Stimulated activated CD8-positive, alpha-beta memory T cell treated with anti-CD3 and anti-CD28 coated beads, Interleukin-15, amount 100 ng/mL, for 4 hours (primary cell): ENCODE data around the gene CFAP45.

Experiments used
- DNase-seq, 2 donors: peaks; one replicate each; pipeline ENCODE4 v3.0.0-alpha.2; 2020; ENCODE audit warnings: low read depth in 2 of 2

Gene CFAP45

DNA sequence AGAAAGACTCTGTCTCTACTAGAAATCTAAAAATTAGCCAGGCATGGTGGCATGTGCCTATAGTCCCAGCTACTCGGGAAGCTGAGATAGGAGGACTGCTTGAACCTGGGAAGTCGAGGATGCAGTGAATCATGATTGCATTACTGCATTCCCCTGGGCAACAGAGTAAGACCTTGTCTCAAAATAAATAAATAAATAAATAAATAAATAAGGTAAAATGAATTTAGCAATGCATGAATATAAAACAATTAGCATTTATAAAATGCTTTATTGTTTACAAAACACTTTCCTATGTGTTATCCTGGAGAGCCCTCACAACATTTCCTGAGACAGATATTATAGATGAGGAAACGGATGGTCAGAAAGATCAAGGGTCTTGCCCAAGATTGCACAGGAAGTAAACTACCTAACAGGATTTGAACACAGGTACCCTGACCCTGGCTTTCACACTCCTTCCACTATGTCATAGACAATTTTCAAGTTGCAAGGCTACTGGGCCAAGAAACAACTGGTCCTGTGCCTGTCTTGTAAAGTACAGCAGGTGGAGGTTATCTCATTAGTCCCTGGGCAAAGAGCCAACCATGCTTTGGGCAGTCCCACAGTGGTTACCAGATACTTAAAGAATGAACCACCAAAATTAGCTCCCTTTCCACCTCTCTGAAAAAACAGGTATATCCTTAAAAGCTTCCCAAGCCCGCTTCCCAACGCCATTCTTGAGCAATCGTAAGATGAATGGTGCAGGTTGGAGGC, 22.1 kb downstream of the CFAP45 start:
- DNase-seq = no peak

DNA sequence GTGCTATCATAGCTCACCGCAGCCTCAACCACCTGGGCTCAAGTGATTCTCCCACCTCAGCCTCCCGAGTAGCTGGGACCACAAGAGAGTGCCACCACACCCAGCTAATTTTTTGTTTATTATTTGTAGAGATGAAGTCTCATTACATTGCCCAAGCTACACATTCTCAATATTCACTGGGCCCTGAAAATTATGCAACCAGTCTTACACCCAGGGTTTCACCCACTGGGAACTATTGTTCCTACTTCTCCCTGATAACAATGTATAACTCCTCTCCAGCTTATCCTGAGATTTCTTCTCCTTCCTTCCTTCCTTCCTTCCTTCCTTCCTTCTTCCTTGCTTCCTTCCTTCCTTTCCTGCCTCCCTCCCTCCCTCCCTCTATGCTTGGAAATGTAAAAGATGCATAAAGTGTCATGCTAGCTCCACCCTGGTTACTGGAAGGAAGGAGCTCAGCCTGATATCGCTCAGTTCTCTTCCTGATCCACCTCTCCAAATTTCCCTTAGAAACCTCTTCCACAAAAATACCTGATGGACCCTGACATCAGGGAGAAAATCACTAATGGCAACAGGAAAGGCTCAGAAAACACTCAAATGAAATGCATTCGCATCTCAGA, 26.3 kb downstream of the CFAP45 start:
- no peak for DNase-seq

DNA sequence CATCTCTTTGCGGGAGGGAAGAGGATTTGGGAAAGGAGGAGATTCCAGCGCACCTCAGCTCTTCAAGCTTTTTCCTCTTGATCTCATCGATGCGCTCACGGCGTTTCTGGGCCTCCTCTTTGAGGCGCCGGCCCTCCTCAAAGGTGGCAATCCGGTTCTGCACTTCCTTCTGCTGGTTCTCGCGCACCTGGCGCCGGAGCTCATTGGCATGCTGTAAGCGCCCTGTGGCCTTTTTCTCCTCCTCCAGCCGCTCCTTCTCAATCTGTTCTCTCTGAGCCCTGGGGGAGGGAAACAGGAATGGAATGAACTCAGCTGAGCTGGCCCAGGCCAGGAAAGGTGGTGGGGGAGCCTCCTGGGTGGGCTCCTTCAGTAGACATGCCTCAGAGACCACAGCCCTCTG, 27.1 kb downstream of the CFAP45 start:
- no peak for DNase-seq

DNA sequence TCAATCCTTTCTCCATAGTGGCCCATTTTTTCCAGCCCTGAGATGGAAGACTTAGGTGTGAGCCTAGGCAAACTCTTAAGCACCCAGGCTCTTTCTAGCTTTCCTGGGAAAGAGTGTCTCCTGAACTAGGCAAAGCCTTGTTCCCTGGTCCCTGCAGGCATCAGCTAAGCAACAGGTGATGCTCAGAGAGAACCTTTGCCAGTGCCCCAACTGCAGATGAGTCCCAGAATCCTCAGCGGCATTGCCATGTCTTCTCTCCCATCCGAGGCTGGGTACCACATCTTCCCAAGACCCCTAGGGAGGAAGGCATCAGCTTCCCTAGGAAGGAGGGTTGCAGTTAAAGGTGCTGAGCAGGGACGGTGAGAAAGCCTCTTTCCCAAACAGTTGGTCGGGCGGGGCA, 29.3 kb downstream of the CFAP45 start:
- no peak for DNase-seq

DNA sequence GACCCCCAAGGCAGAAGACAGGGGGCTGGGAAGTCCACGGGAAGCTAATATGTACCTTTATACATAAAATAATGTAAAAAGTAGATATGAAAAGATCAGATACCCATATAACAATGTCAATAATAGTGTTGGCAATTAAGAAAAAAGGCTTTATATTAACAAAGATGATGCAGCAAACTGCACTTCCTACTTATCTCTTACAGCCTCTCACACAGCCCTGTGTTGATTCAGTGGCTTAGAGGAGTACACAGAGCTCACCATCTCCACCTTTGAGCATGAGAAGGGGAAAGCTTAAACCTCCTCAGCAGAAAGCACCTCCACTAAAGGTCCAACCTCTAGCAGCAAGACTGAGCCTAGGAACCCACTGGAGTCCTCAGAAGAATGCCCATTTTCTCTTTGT, 30.4 kb downstream of the CFAP45 start:
- no peak for DNase-seq

DNA sequence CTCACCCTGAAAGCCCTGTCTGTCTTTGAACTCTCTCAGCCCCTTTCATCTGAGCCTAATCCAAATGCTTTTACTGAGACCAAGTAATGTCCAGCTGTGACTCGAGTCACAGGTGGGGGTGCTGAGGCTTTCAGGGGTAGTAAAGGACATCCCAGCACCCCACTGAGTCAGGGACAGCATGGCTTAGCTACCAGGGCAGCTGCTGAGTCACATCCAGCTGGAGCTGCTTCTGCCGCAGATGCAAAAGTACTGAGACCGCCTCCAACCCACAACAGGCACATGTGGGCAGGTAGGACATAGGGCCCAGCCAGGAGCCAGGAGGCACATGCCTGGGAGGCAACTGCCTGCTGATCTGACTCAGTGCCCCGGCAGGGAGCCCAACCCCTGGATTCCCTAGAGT, 30.8 kb downstream of the CFAP45 start:
- no peak for DNase-seq

DNA sequence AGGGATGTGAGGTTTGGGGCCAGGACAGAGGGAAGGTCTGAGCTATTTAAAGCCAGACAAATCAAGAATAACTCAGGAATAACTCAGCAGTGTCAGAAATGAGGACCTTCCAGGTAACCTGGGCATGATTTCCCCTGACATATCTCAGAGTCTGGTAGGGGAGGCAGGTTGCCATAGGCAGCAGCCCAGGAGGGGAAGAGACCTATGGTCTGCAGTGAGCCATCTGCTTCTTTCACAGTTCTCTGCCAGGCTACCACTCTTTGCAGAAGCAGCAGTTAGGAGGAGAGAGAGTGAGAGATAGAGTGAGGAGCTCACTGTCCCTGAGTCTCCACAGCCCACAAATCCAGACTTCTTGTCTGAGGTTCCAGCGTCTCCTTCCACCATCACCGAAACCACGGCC, 31.2 kb downstream of the CFAP45 start:
- DNase-seq = no peak

DNA sequence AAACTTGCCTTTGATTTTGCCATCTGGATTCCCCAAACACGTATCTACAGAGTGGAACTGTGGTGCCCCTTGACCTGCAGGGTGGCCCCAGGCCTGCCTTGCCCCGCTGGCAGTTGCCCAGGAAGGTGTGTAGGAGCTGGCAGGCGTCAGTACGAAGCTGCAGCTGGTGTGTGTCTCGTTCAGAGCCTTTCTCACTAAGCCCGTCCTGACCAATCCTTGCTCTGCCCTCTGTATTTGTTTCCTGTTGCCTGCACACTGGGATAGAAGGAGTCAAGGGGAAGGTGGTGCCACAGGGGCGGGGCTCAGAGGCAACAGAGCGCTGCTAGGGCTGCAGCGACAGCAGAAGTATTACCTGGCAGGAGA, 32.3 kb downstream of the CFAP45 start:
- no peak for DNase-seq

DNA sequence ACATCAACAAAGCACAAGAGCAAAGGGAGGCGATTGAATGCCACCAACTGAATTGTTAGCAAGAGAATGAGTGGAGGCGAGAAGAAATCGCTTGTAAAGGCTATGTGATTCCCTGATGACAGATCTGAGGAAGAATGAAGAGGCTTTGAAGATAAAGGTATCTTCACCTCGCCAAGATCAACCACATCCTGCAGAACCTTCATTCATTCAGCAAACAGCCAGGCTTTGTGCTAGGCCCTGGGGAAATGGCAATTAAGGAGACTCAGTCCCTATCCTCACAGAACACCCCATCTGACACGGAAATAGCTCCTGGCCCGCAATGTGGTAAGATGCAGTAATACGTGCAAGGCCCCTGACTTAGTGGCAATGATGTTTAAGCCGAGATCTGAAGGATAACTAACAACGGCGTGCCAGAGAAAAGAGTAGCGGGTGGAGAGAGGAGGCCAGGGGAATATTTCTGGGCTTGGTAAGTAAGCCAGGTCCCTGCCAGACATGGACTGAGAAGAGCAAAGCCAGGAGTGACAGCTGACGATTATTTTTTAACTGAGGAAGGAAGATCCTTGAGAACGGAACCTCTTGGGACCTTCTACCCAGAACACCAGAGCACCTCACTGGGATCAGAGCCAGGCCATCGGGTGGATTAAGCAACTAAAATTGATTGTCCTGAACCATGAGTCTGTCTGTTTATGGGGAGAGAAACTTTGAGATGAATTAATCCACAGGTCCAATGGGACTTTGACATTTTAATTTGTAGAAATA, 32.9 kb downstream of the CFAP45 start:
- no peak for DNase-seq

DNA sequence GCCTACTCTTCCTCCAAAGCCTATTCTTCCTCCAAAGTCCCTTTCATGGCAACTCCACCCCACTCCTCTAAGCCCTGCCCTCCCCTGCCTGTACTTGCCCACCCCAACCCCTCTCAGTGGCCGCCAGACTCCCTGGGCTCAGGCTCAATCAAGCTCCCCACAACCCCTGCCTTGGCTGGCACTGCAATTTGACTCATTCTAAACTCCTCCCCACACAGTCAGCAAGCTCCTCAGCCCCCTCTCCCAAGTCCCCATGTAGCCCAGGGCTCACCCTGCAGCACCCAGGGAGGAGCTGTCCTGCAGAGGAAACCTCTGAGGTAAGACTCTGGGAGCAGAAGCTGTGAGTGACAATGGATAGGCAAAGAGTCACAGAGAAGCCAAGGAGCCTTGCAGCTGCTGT, 33.9 kb downstream of the CFAP45 start:
- no peak for DNase-seq

DNA sequence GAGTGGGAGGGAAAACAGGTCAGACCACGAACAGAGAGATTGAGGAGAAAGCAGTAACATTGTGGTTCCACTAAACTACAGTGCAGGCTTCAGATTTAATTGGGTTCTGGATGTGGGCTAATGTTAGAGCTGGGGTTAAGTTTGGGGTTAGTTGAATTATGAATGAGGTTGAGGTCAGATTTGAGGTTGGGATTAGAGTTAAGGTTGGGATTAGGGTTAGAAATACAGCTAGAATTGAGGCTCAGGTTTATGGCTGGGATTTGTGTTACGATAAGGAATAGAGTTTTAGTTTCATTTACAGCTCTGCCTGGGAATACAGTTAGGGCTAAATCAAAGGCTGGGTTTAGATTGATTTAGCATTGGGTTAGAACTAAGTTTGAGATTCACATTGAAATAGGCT, 35.7 kb downstream of the CFAP45 start:
- DNase-seq = no peak

DNA sequence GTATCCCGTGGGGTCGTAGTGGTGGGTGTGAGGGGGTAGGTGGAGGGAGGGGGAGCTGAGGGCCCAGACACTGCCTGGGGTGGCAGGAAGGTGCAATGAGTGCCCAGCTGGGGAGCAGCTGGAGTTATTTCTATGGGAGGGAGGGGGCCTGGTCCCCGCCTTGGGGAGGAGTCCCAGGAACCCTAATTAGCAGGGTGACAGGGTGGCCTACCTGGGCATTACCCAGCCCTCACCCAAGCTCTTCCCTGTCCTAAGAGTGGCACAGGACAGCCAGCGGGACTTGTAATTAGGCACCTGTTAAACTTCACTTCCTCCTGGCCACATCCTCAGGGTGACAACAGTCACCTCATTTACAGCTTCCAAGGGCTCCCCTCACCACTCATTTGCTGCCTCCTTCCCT, 37.4 kb downstream of the CFAP45 start, which contains the start of gene VSIG8:
Gene VSIG8, minus strand, starts transcription at position 101 of the 400 bp plus-strand sequence. CDS start 136 bp downstream, outside the sequence.
- DNase-seq = no peak

DNA sequence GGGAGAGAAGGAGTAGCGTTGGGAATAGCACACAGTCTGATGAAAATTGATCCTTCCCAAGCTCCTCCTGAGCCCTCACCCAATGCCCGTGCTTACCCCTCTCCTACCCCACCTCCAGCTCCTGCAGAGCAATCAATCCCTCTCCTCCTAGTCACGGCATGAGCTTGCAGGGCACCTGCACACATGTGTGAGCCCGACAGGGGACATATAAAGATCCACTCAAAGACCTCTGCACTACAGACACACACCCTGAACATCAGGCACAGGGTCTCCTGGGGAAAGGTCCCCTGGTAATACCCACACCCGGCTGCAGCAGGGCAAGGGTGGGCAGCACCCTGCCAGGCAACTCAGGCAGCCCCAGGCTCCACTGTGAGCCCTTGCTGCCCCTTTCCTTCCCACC, 37.9 kb downstream of the CFAP45 start:
- no peak for DNase-seq

DNA sequence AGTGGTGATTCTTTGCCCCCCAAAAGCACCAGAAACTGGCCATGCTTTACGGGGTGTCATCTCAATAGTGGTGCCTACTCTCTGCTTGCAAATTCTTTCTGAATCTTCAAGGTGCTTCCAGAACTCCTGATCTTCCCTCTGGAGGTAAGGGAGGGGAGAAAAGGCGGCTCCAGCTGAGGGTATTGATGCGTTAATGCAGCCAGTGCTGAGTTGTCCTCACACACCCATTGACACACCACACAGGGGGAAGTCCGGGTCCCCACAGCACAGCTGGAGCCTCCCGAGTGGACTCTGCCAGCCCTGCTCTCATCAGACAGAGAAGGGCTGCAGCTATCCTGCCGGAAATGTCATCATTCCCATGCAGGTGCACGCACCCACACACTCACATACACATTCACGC, 38.7 kb downstream of the CFAP45 start:
- no peak for DNase-seq

DNA sequence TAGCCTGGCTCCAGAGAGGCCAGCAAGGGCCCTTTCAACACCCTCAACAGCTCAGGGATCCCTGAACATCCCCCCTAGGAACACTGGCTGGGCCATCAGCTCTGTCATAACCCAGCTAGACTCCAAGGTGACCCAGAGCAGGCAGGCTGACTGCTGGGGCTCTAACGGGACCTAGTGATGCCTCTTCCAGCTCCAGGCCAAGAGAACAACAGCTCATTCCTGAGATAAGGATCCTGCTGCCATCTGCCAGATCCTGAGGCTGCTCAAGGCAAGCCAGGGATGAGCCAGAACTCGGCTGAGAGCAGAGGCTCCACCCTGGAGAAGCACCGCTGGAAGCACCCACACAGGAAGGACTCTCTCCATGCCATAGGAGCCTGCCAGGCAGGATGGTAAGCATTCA, 39.5 kb downstream of the CFAP45 start:
- DNase-seq = no peak

DNA sequence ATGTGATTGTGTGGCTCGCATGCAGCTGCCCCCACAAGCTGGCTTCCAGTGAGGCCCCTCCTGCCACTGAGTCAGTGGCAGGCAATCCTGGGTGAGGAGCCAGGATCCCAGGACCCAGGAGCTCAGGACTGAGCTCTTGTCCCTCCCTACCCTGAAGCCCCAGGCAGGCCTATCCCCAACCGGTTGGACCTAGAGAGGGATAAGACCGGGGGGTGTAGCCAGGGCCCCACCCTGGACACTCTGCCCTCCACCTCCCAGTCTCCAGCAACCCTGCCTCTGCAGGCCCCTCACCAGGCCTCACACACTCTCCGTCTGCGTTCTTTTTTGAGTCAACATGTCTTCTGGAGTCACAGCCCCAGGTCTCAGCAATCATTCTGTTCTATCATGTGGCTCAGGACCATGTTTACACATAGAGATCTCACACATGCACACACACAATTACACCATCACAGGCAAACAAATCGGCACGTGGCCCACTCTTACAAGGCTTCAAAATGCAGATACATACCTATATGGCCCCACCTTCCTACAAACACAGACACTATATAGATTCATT, 40.1 kb downstream of the CFAP45 start:
- no peak for DNase-seq

DNA sequence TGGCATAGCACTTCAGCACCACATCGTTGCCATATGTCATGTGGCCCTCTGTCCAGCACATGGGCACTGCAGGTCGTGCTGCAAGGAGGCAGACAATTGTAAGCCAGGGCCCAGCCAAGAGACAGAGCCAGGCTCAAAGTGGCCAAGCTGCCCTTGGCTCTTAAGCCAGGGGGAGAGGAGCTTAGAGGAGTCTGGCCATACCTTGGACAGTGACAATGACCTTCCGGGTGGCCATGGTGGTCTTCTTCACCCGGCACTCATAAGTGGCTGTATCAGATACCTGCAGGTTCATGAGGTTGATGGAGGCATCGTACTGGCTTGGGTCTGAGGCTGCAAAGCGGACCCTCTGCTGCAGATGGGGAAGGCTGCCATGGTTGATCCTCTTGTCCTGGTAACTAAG, 42.1 kb downstream of the CFAP45 start:
- DNase-seq = no peak

DNA sequence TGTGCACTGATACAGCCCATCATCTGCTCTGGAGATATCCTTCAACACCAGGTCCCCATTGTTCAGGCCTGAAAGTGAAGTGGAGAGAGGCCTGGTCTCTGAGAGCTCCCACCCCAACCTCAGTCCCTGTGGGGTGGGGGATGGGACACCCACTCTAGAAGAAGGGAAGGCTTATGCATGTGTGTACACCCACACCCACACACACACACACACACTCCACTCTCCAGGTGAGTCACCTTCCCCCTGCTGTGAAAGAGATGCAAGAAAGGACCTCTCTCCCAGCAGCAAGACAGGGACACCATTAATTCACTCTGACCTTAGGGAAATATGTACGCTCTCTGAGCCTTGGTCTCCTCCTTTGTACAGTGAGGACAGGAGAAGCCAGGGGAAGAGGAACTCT, 43.4 kb downstream of the CFAP45 start:
- DNase-seq = no peak

DNA sequence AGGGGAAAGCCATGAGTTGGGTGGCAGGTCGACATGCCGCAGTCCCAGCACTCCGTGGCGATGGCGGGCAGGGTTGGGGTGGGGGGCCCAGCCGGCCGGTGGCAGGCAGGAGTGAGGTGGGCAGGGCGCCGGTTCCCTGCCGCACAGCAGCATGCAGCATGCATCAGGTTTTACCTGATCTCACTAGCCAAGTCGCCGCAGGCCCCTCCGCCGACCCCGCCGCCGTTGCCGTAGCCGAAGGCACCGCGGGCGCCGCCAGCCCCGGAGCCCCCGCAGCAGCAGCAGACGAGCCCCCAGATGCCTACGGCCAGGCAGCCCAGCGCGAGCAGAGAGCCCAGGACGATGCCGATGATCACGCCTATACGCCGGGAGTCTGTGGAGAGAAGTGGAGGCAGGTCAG, 44.3 kb downstream of the CFAP45 start:
- no peak for DNase-seq

DNA sequence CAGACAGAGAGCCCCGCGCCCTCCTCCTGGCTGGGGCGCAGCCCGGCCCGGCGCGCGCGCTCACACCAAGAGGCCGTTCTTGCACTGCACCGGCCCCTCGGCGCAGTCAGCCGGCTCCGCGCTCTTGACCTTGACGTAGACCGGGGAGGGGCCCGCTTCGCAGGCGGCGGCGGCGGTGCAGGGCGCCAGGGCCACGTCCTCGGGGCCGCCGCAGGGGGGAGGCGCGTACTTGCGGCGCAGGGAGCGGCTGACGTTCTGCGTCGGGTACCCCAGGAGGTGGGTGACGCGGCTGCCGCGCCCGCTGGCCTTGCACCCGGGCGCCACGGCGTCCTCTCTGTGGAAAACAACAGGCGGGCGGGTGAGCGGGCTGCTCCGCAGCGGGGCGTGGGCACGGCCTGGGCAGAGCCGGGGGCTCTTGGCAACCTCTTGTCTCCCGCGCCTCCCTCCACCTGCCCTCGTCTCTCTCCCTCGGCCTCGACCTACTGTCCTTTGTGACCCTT, 45.2 kb downstream of the CFAP45 start:
- DNase-seq = peak; percentile 38 to 52

DNA sequence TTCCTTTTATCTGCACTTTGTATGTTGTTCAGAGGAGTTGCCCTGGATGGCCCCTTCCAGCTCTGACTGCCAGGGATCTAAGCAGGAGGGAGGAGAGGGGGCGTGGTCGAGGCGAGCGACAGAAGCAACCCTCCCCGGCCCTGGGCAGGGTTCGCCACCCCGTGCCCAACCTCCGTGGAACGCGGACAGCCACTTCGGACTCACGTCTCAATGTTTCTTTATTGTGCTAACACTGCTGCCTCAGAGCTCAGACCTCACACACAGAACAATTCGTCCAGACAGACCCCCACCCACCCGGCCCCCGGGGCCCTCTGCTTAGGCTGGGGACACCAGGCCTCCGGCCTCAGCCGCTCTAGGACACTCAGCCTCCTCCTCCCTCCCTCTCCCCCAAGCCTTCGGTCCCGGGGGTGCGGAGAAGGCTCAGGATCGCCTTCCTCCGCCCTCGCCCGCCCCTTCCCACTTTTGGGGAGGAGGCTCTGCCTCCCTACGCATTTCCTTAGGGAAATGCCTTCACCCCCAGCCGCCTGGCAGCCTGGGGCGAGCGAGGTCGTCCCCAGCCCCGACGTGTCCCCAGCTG, 45.8 kb downstream of the CFAP45 start:
- DNase-seq = no peak
